Stomach (tissue), 4 donors: Measurements from ENCODE around the gene BPIFB6.

Experiments used
- CTCF ChIP-seq, 7 experiments: fragments of 450-650 bp in 4 of 7; fragments of 200-600 bp in 3 of 7; sonication (generic) in 3 of 7; IDR thresholded peaks; one replicate each; pipeline ENCODE4 v1.5.1; 2016 to 2019; ENCODE audit warnings: antibody characterized with exemption in 7 of 7, control low read depth in 2 of 7, mild to moderate bottlenecking in 1 of 7
- EP300 ChIP-seq: sonication (generic); formaldehyde crosslinking; IDR thresholded peaks from one replicate; pipeline ENCODE4 v1.6.1; 2017; ENCODE audit warnings: antibody characterized with exemption
- POLR2A ChIP-seq, 4 donors: fragments of 450-650 bp; IDR thresholded peaks; one replicate each; pipeline ENCODE4 v1.6.1; 2016; ENCODE audit warnings: antibody characterized with exemption in 4 of 4, control low read depth in 2 of 4, mild to moderate bottlenecking in 1 of 4, moderate library complexity in 1 of 4
- POLR2AphosphoS5 ChIP-seq, 3 donors: sonication (generic); formaldehyde crosslinking; IDR thresholded peaks; one replicate each; pipeline ENCODE4 v1.6.1; 2016; ENCODE audit warnings: antibody characterized with exemption in 3 of 3

- TF ChIP-seq CTCF (IDR thresholded peaks at IDR 0.05) (no peak), POLR2AphosphoS5 (IDR thresholded peaks at IDR 0.05) (no peak), EP300 (no peak), POLR2A (IDR thresholded peaks at IDR 0.05) (no peak)
These were observed 40.9 kb downstream of the BPIFB6 start for GRCh38 chr20:33072362-33072761.
